HepG2 (cell line): ENCODE results near the gene BCL2L1. TPM values are rescaled to one million over a fixed set of nuclear protein-coding genes. Genes with fewer than 3 reads are reported as not detected.

Experiments
- ATF7 ChIP-seq, 2 experiments: fragments of 450-650 bp in 1 of 2; sonication (generic) in 1 of 2; formaldehyde crosslinking in 1 of 2; IDR thresholded peaks; 2 replicates each; pipeline versions ENCODE4 v1.4.0 to v1.6.1; 2016 to 2020; ENCODE audit warnings: antibody characterized with exemption in 1 of 2, mild to moderate bottlenecking in 1 of 2, missing genetic modification reagents in 1 of 2
- ELF1 ChIP-seq: sonication (generic); formaldehyde crosslinking; IDR thresholded peaks from 2 replicates; pipeline ENCODE4 v1.4.0; 2020; ENCODE audit warnings: missing genetic modification reagents
- GZF1 ChIP-seq: sonication (generic); formaldehyde crosslinking; IDR thresholded peaks from 2 replicates; pipeline ENCODE4 v1.5.1; 2020; ENCODE audit warnings: mild to moderate bottlenecking, missing genetic modification reagents
- MBD4 ChIP-seq: IDR thresholded peaks from 2 replicates; pipeline ENCODE4 v1.6.1; 2012; ENCODE audit warnings: low read length, inconsistent platforms, borderline replicate concordance
- RBM22 ChIP-seq: fragments of 200-400 bp; formaldehyde crosslinking; optimal IDR thresholded peaks from 2 replicates; pipeline ENCODE3; 2017; ENCODE audit warnings: mild to moderate bottlenecking, low read length, moderate library complexity
- SRF ChIP-seq: IDR thresholded peaks from 2 replicates; pipeline ENCODE4 v1.6.1; 2011; ENCODE audit warnings: mild to moderate bottlenecking, low read depth, low read length, moderate library complexity
- TAF1 ChIP-seq: sonication (generic); formaldehyde crosslinking; IDR thresholded peaks from 2 replicates; pipeline ENCODE4 v1.4.0; 2020; ENCODE audit warnings: missing genetic modification reagents
- TCF12 ChIP-seq, 2 experiments: fragments of 450-650 bp in 1 of 2; sonication (generic) in 1 of 2; formaldehyde crosslinking in 1 of 2; IDR thresholded peaks; 2 replicates each; pipeline versions ENCODE4 v1.6.1 to v1.8.0; 2017 to 2022; ENCODE audit warnings: antibody characterized with exemption in 1 of 2, mild to moderate bottlenecking in 1 of 2, missing genetic modification reagents in 1 of 2, moderate library complexity in 1 of 2
- ZHX1 ChIP-seq: sonication (generic); formaldehyde crosslinking; IDR thresholded peaks from 2 replicates; pipeline ENCODE4 v1.8.1; 2022; ENCODE audit warnings: low read depth, mild to moderate bottlenecking, missing genetic modification reagents
- ZNF576 ChIP-seq: sonication (generic); formaldehyde crosslinking; IDR thresholded peaks from 2 replicates; pipeline ENCODE4 v1.4.0; 2020; ENCODE audit warnings: mild to moderate bottlenecking, missing genetic modification reagents
- ZNF709 ChIP-seq: sonication (generic); formaldehyde crosslinking; IDR thresholded peaks from 2 replicates; pipeline ENCODE4 v1.5.0; 2020; ENCODE audit warnings: mild to moderate bottlenecking, missing genetic modification reagents
- ZNF761 ChIP-seq: sonication (generic); formaldehyde crosslinking; conservative IDR thresholded peaks from 2 replicates; pipeline ENCODE4 v1.4.0; 2020; ENCODE audit warnings: mild to moderate bottlenecking, missing genetic modification reagents
- polyA plus RNA-seq, 8 experiments: library from polyadenylated mRNA; depleted of rRNA in 3 of 8; stranded (reverse) in 7 of 8; unstranded in 1 of 8; fragments of >200 nt; fragmentation: Illumina TruSeq in 4 of 8; extraction: Trizol in 4 of 8; gene quantifications; 2 replicates each; pipeline versions ENCODE4 v1.2.1 to v1.2.3, GENCODE V29; 2011 to 2016; ENCODE audit warnings: low read depth in 4 of 8, missing spikeins in 1 of 8, mixed read lengths in 1 of 8; ENCODE audit not compliant: insufficient read depth in 1 of 8
- total RNA-seq, 5 experiments: library from RNA; depleted of rRNA; stranded (reverse); fragments of >200 nt; fragmentation: Illumina TruSeq; extraction: Trizol; gene quantifications; 2 replicates each; pipeline ENCODE4 v1.2.3, GENCODE V29; 2016; ENCODE audit warnings: low read depth in 1 of 5
- TF ChIP-seq, protein P1 (sequence below): sonication (generic); formaldehyde crosslinking; IDR thresholded peaks from 2 replicates; pipeline ENCODE4 v1.4.0; 2020; ENCODE audit warnings: missing genetic modification reagents, mild to moderate bottlenecking, borderline replicate concordance
- TF ChIP-seq, protein P2 (sequence below): sonication (generic); formaldehyde crosslinking; IDR thresholded peaks from 2 replicates; pipeline ENCODE4 v1.9.0; 2021; ENCODE audit warnings: missing genetic modification reagents, mild to moderate bottlenecking, borderline replicate concordance
- TF ChIP-seq, protein P3 (sequence below): sonication (generic); formaldehyde crosslinking; IDR thresholded peaks from 2 replicates; pipeline ENCODE4 v1.5.0; 2020; ENCODE audit warnings: mild to moderate bottlenecking, missing genetic modification reagents, moderate library complexity
- TF ChIP-seq, protein P4 (sequence below), 2 experiments: sonication (generic) in 1 of 2; formaldehyde crosslinking in 1 of 2; IDR thresholded peaks; 2 replicates each; pipeline versions ENCODE4 v1.5.1 to v1.6.1; 2011 to 2020; ENCODE audit warnings: borderline replicate concordance in 1 of 2, low read depth in 1 of 2, low read length in 1 of 2, mild to moderate bottlenecking in 1 of 2, missing genetic modification reagents in 1 of 2, moderate library complexity in 1 of 2

The BCL2L1 gene
- total and polyA plus RNA-seq, 2 of the 13 experiments (the other 11 are each of a cell fraction or from before 2014, with no cell fraction given) = 164 to 258 TPM

- TF ChIP-seq ATF7 (IDR thresholded peaks at IDR 0.05) (no peak), ATF7 (CRISPR knock-in tag; IDR thresholded peaks at IDR 0.05) (peak; percentile 73; the same call in 1 of the 2 replicates), ELF1 (CRISPR knock-in tag) (peak; percentile 50; the same call in 1 of the 2 replicates), TCF12 (IDR thresholded peaks at IDR 0.05) (no peak), TCF12 (CRISPR knock-in tag; IDR thresholded peaks at IDR 0.05) (no peak; the same call in none of the 2 replicates), ZHX1 (CRISPR knock-in tag) (peak; percentile 74; the same call in 1 of the 2 replicates), ZNF576 (no peak), SRF (no peak), ZNF709 (CRISPR knock-in tag) (0 out of 2 replicates have a peak, but pooled peaks have one; percentile 55), RBM22 (peak; percentile 99), TAF1 (CRISPR knock-in tag) (peak; percentile 74), ZNF761 (no peak), MBD4 (peak; percentile 29; the same call in 1 of the 2 replicates), GZF1 (CRISPR knock-in tag) (0 out of 2 replicates have a peak, but pooled peaks have one; percentile 12)
- TF ChIP-seq, protein P1, sequence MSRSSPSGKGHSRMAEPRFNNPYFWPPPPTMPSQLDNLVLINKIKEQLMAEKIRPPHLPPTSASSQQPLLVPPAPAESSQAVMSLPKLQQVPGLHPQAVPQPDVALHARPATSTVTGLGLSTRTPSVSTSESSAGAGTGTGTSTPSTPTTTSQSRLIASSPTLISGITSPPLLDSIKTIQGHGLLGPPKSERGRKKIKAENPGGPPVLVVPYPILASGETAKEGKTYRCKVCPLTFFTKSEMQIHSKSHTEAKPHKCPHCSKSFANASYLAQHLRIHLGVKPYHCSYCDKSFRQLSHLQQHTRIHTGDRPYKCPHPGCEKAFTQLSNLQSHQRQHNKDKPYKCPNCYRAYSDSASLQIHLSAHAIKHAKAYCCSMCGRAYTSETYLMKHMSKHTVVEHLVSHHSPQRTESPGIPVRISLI (CRISPR knock-in tag) = peak; percentile 65; the same call in 1 of the 2 replicates
- TF ChIP-seq, protein P2, sequence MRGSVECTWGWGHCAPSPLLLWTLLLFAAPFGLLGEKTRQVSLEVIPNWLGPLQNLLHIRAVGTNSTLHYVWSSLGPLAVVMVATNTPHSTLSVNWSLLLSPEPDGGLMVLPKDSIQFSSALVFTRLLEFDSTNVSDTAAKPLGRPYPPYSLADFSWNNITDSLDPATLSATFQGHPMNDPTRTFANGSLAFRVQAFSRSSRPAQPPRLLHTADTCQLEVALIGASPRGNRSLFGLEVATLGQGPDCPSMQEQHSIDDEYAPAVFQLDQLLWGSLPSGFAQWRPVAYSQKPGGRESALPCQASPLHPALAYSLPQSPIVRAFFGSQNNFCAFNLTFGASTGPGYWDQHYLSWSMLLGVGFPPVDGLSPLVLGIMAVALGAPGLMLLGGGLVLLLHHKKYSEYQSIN (CRISPR knock-in tag) = no peak
- TF ChIP-seq, protein P3, sequence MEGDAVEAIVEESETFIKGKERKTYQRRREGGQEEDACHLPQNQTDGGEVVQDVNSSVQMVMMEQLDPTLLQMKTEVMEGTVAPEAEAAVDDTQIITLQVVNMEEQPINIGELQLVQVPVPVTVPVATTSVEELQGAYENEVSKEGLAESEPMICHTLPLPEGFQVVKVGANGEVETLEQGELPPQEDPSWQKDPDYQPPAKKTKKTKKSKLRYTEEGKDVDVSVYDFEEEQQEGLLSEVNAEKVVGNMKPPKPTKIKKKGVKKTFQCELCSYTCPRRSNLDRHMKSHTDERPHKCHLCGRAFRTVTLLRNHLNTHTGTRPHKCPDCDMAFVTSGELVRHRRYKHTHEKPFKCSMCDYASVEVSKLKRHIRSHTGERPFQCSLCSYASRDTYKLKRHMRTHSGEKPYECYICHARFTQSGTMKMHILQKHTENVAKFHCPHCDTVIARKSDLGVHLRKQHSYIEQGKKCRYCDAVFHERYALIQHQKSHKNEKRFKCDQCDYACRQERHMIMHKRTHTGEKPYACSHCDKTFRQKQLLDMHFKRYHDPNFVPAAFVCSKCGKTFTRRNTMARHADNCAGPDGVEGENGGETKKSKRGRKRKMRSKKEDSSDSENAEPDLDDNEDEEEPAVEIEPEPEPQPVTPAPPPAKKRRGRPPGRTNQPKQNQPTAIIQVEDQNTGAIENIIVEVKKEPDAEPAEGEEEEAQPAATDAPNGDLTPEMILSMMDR (CRISPR knock-in tag) = peak; percentile 86
- TF ChIP-seq, protein P4, sequence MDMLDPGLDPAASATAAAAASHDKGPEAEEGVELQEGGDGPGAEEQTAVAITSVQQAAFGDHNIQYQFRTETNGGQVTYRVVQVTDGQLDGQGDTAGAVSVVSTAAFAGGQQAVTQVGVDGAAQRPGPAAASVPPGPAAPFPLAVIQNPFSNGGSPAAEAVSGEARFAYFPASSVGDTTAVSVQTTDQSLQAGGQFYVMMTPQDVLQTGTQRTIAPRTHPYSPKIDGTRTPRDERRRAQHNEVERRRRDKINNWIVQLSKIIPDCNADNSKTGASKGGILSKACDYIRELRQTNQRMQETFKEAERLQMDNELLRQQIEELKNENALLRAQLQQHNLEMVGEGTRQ (IDR thresholded peaks at IDR 0.05; ENCODE audit: low read depth, low read length) = no peak
- TF ChIP-seq, protein P4 (CRISPR knock-in tag; IDR thresholded peaks at IDR 0.05; ENCODE audit: borderline replicate concordance) = peak; percentile 41; the same call in 1 of the 2 replicates
Observed at GRCh38 chr20:31720486-31721407, 1.9 kb downstream of the BCL2L1 start (continued).
